ENCODE results near the gene ELMO1. TPM values are rescaled to one million over a fixed set of nuclear protein-coding genes. Genes with fewer than 3 reads are reported as not detected.
"Not testable (repeated sequence)": the region's sequence is repeated elsewhere in the genome, so short reads cannot be mapped to it uniquely, and the experiment has no call there.

ELMO1 gene
- total and polyA plus RNA-seq, 2 donors from 2014 or later = 6.0 to 35.4 TPM

DNA sequence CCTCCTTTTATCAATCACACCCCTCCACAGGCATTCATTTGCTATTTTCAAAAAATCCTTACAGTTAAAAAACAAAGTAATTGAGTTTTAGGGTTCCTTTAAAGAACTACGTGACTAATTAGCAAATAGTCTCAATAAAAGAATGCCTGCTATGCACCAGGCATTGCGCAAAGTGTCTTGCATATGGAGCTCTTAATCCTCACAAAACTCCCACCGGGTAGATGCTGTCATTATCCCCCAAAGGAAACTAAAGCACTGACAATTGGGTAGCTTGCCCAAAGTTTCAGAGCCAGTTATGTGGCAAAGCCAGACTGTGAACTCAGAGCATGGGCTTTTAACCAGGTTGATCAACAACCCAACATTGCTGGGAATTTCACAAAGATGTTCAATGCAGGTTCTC lies 305.7 kb downstream of the ELMO1 start:
- H3K9ac ChIP-seq (ENCODE audit: low read length in 3 of 3) = no peak overlapping the region
- FAIRE-seq (no peak), DNase-seq (no peak)
- H3K9me3 ChIP-seq (ENCODE audit: control insufficient read depth in 2 of 3, insufficient read depth in 1 of 3, low read length in 3 of 3) = peaks cover 0 to 17% (median 0%) of the 10 kb centered on the region in 3 donors
- no peaks in the 10 kb centered on the region for H3K27me3 ChIP-seq (ENCODE audit: control insufficient read depth, insufficient read depth, low read length)
- intact Hi-C loops (cut with DNase I) = no loop called here
- TF ChIP-seq, protein P1, sequence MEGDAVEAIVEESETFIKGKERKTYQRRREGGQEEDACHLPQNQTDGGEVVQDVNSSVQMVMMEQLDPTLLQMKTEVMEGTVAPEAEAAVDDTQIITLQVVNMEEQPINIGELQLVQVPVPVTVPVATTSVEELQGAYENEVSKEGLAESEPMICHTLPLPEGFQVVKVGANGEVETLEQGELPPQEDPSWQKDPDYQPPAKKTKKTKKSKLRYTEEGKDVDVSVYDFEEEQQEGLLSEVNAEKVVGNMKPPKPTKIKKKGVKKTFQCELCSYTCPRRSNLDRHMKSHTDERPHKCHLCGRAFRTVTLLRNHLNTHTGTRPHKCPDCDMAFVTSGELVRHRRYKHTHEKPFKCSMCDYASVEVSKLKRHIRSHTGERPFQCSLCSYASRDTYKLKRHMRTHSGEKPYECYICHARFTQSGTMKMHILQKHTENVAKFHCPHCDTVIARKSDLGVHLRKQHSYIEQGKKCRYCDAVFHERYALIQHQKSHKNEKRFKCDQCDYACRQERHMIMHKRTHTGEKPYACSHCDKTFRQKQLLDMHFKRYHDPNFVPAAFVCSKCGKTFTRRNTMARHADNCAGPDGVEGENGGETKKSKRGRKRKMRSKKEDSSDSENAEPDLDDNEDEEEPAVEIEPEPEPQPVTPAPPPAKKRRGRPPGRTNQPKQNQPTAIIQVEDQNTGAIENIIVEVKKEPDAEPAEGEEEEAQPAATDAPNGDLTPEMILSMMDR (IDR thresholded peaks at IDR 0.05; ENCODE audit: borderline replicate concordance, extremely low read depth, insufficient read depth) = no peak
- no peak overlapping the region for H3K4me3 ChIP-seq (ENCODE audit: low read length in 3 of 3)
- no peaks in the 10 kb centered on the region for H3K36me3 ChIP-seq (ENCODE audit: control insufficient read depth in 2 of 3, insufficient read depth in 3 of 3, low read length in 3 of 3)
- no peak overlapping the region for H3K27ac ChIP-seq (ENCODE audit: low read depth in 2 of 2, low read length in 2 of 2)
- H3K4me1 ChIP-seq (ENCODE audit: control insufficient read depth in 2 of 3, insufficient read depth in 2 of 3, low read depth in 1 of 3, low read length in 3 of 3) = no peaks in the 10 kb centered on the region

DNA sequence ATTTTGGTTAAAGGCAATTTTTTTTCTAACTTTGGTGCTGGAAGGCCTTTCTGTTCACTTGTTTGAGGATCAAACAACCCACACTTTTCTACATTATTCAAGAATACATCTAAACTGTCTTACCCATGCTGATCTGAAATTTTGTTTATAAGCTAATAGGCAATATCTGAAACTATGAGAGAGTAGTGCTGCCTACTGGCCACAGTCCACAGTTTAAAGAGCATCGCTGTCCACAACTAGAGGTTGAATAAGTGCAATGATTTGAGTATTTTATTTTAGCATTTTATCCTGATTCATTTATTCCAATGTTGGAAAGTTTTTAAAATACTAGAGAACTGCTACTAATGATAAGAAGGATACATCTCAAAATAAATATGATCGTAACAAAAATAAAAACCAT lies 306.9 kb downstream of the ELMO1 start:
- no peak for FAIRE-seq
- intact Hi-C loops (cut with DNase I) = no loop called here

DNA sequence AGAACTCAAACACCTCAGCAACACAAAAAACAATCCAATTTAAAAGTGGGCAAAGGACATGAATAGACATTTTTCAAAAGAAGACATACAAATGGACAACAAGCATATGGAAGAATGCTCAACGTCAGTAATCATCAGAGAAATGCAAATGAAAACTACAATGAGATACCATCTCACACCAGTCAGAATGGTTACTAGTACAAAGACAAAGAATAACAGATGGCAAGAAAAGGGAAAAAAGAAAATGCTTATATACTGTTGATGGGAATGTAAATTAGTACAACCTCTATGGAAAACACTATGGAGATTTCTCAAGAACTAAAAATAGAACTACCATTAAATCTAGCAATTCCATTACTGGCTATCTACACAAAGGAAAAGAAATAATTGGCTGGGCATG lies 314.8 kb downstream of the ELMO1 start:
- H3K36me3 ChIP-seq (ENCODE audit: control insufficient read depth in 2 of 3, insufficient read depth in 3 of 3, low read length in 3 of 3); FAIRE-seq; H3K4me3 ChIP-seq (ENCODE audit: low read length in 3 of 3): not testable (repeated sequence)

More for the DNA sequence above, 306.9 kb downstream of the ELMO1 start:
- no peak for DNase-seq
- no peaks in the 10 kb centered on the region for H3K36me3 ChIP-seq (ENCODE audit: control insufficient read depth in 2 of 3, insufficient read depth in 3 of 3, low read length in 3 of 3)
- H3K4me1 ChIP-seq (ENCODE audit: control insufficient read depth in 2 of 3, insufficient read depth in 2 of 3, low read depth in 1 of 3, low read length in 3 of 3) = no peaks in the 10 kb centered on the region
- H3K9ac ChIP-seq (ENCODE audit: low read length in 3 of 3) = no peak overlapping the region
- H3K9me3 ChIP-seq (ENCODE audit: control insufficient read depth in 2 of 3, insufficient read depth in 1 of 3, low read length in 3 of 3) = peaks cover 0 to 17% (median 0%) of the 10 kb centered on the region in 3 donors
- no peak overlapping the region for H3K27ac ChIP-seq (ENCODE audit: low read depth in 2 of 2, low read length in 2 of 2)
- H3K27me3 ChIP-seq (ENCODE audit: control insufficient read depth, insufficient read depth, low read length) = no peaks in the 10 kb centered on the region
- H3K4me3 ChIP-seq (ENCODE audit: low read length in 3 of 3) = no peak overlapping the region
- TF ChIP-seq, protein P1 (IDR thresholded peaks at IDR 0.05; ENCODE audit: borderline replicate concordance, extremely low read depth, insufficient read depth) = no peak

DNA sequence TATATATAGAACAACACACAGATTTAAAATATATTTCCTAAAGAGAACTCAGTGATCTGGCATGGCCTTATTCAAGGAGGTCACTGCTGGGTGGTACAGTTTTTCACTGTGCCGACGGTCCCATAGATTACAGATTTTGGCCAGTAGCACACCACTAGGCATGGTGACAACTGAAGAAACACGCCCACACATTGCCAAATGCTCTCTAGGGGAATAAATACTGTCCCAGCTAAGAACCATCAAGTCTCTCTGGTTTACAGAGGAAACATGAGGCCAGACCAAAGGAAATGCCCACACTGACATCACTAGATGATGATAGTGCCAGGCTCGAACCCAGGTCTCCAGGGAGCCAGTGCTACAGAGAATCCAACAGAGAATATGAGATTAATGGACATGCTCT lies 316.8 kb downstream of the ELMO1 start:
- Histone ChIP-seq H3K4me1 (ENCODE audit: control insufficient read depth in 2 of 3, insufficient read depth in 2 of 3, low read depth in 1 of 3, low read length in 3 of 3) (peaks cover 0 to 6% (median 0%) of the 10 kb centered on the region in 3 donors), H3K27me3 (ENCODE audit: control insufficient read depth, insufficient read depth, low read length) (no peaks in the 10 kb centered on the region), H3K9ac (ENCODE audit: low read length in 3 of 3) (no peak overlapping the region), H3K4me3 (ENCODE audit: low read length in 3 of 3) (no peak overlapping the region), H3K27ac (ENCODE audit: low read depth in 2 of 2, low read length in 2 of 2) (no peak overlapping the region), H3K36me3 (ENCODE audit: control insufficient read depth in 2 of 3, insufficient read depth in 3 of 3, low read length in 3 of 3) (no peaks in the 10 kb centered on the region), H3K9me3 (ENCODE audit: control insufficient read depth in 2 of 3, insufficient read depth in 1 of 3, low read length in 3 of 3) (no peaks in the 10 kb centered on the region)
- FAIRE-seq (no peak), DNase-seq (no peak)
- intact Hi-C loops (cut with DNase I) = no loop called here
- TF ChIP-seq, protein P1 (IDR thresholded peaks at IDR 0.05; ENCODE audit: borderline replicate concordance, extremely low read depth, insufficient read depth) = no peak

More for the DNA sequence above, 314.8 kb downstream of the ELMO1 start:
- H3K9ac ChIP-seq (ENCODE audit: low read length in 3 of 3); H3K9me3 ChIP-seq (ENCODE audit: control insufficient read depth in 2 of 3, insufficient read depth in 1 of 3, low read length in 3 of 3); intact Hi-C loops (cut with DNase I); H3K27ac ChIP-seq (ENCODE audit: low read depth in 2 of 2, low read length in 2 of 2); DNase-seq; H3K4me1 ChIP-seq (ENCODE audit: control insufficient read depth in 2 of 3, insufficient read depth in 2 of 3, low read depth in 1 of 3, low read length in 3 of 3); H3K27me3 ChIP-seq (ENCODE audit: control insufficient read depth, insufficient read depth, low read length): not testable (repeated sequence)

Measured in kidney (tissue), 14 donors.